Coronary artery (tissue), 2 donors: ENCODE results near the gene ZNF576.

Experiments
- DNase-seq: peaks from one replicate; pipeline ENCODE4 v3.0.0-alpha.2; 2017; ENCODE audit warnings: low spot score
- H3K27ac ChIP-seq, 2 donors: fragments of 200-600 bp; sonication (generic); one replicate each; pipeline ENCODE4 v1.5.1; 2016 to 2019
- H3K4me3 ChIP-seq: fragments of 200-600 bp; sonication (generic); 2 replicates; pipeline ENCODE4 v1.5.1; 2016; ENCODE audit warnings: mild to moderate bottlenecking, moderate library complexity
- TF ChIP-seq, protein P1 (sequence below): fragments of 200-600 bp; sonication (generic); IDR thresholded peaks from one replicate; pipeline ENCODE4 v1.5.1; 2019; ENCODE audit warnings: antibody characterized with exemption

ZNF576 gene

DNA sequence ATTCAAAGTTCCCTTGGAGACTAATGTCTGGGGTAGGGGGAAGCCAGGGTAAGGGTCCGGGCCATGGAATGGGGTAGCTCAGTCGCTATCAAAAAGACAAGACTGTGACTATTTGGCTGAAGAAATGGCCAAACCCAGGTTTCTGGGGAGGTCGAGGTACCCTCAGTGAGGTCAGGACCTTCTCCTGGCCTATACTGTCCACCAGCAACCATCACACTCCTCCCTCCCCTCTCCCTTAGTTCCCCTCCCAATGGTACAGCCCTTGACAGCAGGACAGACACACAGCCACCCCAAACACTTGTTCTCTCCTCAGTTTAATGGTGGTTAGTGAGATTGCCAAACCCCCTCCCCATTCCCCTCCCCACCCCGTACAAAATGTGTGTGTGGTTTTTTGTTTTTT is 25.7 kb downstream of the ZNF576 start:
- TF ChIP-seq, protein P1, sequence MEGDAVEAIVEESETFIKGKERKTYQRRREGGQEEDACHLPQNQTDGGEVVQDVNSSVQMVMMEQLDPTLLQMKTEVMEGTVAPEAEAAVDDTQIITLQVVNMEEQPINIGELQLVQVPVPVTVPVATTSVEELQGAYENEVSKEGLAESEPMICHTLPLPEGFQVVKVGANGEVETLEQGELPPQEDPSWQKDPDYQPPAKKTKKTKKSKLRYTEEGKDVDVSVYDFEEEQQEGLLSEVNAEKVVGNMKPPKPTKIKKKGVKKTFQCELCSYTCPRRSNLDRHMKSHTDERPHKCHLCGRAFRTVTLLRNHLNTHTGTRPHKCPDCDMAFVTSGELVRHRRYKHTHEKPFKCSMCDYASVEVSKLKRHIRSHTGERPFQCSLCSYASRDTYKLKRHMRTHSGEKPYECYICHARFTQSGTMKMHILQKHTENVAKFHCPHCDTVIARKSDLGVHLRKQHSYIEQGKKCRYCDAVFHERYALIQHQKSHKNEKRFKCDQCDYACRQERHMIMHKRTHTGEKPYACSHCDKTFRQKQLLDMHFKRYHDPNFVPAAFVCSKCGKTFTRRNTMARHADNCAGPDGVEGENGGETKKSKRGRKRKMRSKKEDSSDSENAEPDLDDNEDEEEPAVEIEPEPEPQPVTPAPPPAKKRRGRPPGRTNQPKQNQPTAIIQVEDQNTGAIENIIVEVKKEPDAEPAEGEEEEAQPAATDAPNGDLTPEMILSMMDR: no peak
- Histone ChIP-seq H3K4me3 (no peak overlapping the region), H3K27ac (no peak overlapping the region)
- no peak for DNase-seq

DNA sequence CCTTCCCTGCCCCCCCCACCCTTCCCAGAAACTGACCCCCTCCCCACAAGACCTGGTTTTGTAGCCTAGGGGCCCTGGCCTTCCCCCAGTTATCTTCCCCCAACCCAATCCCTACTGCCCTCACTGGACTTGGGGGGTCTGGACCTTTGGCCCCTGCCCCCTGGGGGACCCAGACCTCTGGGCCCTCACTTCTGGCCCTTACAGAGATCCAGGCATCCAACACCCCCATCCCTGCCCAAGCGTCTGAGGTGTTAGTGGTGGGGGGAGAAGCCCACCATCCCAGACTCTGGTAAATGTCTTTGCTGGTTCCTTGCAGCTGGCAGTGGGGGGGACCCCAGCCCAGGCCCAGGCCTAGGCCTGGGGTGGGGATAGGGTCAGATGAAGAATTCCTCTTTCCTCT is 26.6 kb downstream of the ZNF576 start:
- H3K4me3 ChIP-seq: no peak overlapping the region
- TF ChIP-seq, protein P1: no peak
- DNase-seq: no peak
- no peak overlapping the region for H3K27ac ChIP-seq

DNA sequence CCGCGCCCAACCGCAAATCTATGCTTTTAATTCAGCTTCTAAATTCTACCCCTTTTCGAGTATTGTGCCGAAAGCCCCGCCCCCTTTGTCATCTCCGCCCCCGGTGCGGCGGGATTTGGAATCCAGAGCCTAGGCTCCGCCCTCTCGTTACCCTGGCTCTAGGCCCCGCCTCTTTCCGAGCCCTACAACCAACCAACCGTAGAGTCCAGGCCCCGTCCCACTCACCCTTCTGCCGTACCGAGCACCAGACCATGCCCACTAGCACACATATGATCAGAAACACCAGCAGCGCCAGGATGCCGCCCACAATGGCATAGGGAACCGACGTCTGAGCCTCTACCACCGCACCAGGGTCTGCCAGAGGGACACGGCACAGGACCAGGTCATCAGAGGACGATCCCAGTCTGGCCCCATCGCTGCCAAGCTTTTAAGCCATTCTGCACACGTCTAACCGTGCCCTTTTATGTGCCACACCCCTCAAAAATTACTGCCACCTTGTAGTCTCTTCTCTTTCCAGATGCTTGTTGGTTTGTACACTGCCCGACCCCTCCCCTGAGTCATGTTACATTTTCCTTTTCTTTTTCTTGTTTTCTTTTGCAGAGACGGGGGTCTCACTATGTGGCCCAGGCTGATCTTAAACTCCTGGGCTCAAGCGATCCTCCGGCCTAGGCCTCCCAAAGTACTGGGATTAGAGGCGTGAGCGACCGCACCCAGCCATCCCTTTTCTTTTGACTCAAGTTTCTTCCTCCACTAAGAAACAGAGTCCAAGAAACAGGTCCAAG is 27.7 kb downstream of the ZNF576 start:
- TF ChIP-seq, protein P1: no peak
- Histone ChIP-seq H3K4me3 (no peak overlapping the region), H3K27ac (no peak overlapping the region)
- no peak for DNase-seq

DNA sequence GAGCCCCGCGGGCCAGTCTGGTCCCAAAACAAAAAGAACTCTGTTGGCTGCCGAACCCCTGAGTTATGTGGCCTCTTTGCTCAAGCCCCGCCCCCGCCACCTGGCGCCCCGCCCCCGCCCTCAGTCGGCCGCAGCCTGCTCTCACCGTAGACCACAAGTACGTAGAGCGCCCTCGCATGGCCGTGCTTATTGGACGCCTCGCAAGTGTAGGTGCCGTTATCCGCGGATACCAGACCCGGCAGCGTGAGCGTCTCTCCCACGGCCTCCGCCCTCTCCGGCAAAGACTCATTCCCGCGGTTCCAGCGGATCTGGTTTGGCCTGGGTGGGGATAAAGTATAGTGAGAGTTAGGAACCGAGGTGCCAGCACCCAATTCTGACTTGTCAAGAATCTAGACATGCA is 28.5 kb downstream of the ZNF576 start:
- Histone ChIP-seq H3K4me3 (no peak overlapping the region), H3K27ac (no peak overlapping the region)
- TF ChIP-seq, protein P1: no peak
- DNase-seq: no peak

DNA sequence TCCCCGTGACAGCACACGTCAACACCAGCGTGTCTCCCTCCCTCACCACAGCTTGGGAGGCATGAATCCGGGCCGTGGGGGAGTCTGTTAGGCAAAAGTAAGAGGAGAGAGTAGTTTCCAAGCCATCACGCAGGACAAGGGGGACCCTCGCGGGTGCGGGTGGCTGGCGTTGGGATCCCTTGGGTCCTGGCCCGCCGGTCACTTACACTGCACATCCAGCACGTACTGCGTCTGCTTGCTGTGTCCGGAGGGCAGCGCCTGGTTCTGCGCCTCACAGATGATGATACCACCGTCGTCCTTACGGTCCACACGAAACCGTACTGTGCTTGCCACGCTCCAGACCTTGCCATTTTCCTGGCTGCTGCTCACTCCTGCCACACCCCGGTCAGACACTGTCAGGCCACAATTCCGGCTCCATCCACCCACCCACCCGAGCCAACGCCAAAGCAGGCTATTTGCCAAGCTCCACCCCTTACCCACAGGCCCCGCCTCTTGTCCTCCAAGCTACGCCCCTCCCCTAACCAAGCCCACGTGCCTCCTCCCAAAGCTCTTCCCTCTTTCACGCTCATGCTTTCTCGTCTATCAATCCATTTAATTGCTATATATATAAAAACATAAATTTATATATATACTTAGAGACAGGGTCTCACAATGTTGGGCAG is 29.7 kb downstream of the ZNF576 start:
- Histone ChIP-seq H3K27ac (no peak overlapping the region), H3K4me3 (no peak overlapping the region)
- TF ChIP-seq, protein P1: no peak
- no peak for DNase-seq

DNA sequence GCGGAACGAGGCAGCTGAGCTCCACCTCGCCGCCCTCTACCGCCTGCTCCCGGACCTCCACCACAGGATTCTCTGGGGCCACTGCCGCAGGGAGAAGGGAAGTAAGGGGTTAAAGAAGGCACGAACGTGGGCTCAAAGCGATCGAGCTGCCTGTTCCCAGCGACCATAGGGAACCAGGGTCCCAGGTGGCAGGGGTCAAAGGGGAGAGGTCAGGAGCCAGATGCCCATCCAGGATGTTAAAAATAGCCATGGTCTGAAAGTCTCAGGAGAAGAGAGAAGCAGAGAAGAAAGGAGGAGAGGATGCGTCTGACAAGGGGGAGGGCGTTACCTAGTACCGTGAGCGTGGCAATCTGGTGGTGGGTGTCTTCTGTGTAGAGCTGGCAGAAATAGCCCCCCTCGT is 30.4 kb downstream of the ZNF576 start:
- H3K4me3 ChIP-seq: no peak overlapping the region
- H3K27ac ChIP-seq: no peak overlapping the region
- TF ChIP-seq, protein P1: no peak
- no peak for DNase-seq
